GM18867 (cell line): ENCODE data around the gene ASNS.
"Not testable (repeated sequence)": the region's sequence is repeated elsewhere in the genome, so short reads cannot be mapped to it uniquely, and the experiment has no call there.

Experiments
- ATAC-seq: cut with Tn5 transposase; IDR thresholded peaks from one replicate; pipeline ENCODE4 v1.9.1; 2021; ENCODE audit warnings: mild to moderate bottlenecking, moderate library complexity; ENCODE audit not compliant: unreplicated experiment

ASNS gene

GRCh38 chr7:97872025-97872669 is at the start of gene ASNS:
ASNS (minus strand) TSS chr7:97872408; CDS start chr7:97869156, 3,252 bp downstream.
- ATAC-seq = peak; percentile 99

- not testable (repeated sequence) for ATAC-seq
Measured at GRCh38 chr7:97921254-97921653, 49.0 kb upstream of the ASNS start.

- not testable (repeated sequence) for ATAC-seq
Measured at GRCh38 chr7:97915267-97915666, 43.1 kb upstream of the ASNS start.

- not testable (repeated sequence) for ATAC-seq
Measured at GRCh38 chr7:97912294-97912693, 40.1 kb upstream of the ASNS start.

GRCh38 chr7:97896893-97897292 is 24.7 kb upstream of the ASNS start:
- ATAC-seq = not testable (repeated sequence)

- not testable (repeated sequence) for ATAC-seq
Measured at GRCh38 chr7:97891721-97892120, 19.5 kb upstream of the ASNS start.

GRCh38 chr7:97879527-97879926 is 7.3 kb upstream of the ASNS start:
- not testable (repeated sequence) for ATAC-seq

- ATAC-seq = not testable (repeated sequence)
Measured at GRCh38 chr7:97874894-97875293, 2.7 kb upstream of the ASNS start.

- no peak for ATAC-seq
Measured at GRCh38 chr7:97873606-97874005, 1.4 kb upstream of the ASNS start.

GRCh38 chr7:97871659-97872024 is 566 bp downstream of the ASNS start:
- ATAC-seq = peak; percentile 24

- ATAC-seq = no peak
Measured at GRCh38 chr7:97868788-97869187, 3.4 kb downstream of the ASNS start.

GRCh38 chr7:97868314-97868713 is 3.9 kb downstream of the ASNS start:
- ATAC-seq = no peak

GRCh38 chr7:97865104-97865503 is 7.1 kb downstream of the ASNS start:
- ATAC-seq = no peak

- ATAC-seq = no peak
Measured at GRCh38 chr7:97859606-97860204, 12.5 kb downstream of the ASNS start.

- ATAC-seq = no peak
Measured at GRCh38 chr7:97858221-97858620, 14.0 kb downstream of the ASNS start.

GRCh38 chr7:97857544-97857943 is 14.7 kb downstream of the ASNS start:
- ATAC-seq = no peak

GRCh38 chr7:97851683-97852082 is 20.5 kb downstream of the ASNS start:
- no peak for ATAC-seq

GRCh38 chr7:97850262-97851031 is 21.8 kb downstream of the ASNS start:
- ATAC-seq = not testable (repeated sequence)

GRCh38 chr7:97847791-97848190 is 24.4 kb downstream of the ASNS start:
- ATAC-seq = no peak

GRCh38 chr7:97846945-97847344 is 25.3 kb downstream of the ASNS start:
- no peak for ATAC-seq

GRCh38 chr7:97845622-97846203 is 26.5 kb downstream of the ASNS start:
- ATAC-seq = peak; percentile 68

GRCh38 chr7:97844036-97844435 is 28.2 kb downstream of the ASNS start:
- no peak for ATAC-seq
